GM23338 (cell line): ENCODE results near the gene INO80C. TPM values are rescaled to one million over a fixed set of nuclear protein-coding genes. Genes with fewer than 3 reads are reported as not detected.

Source experiments
- ATAC-seq: fragments of 200-7000 bp; cut with Tn5 transposase; 3 replicates; pipeline ENCODE4 v1.9.1; 2020
- DNase-seq: peaks from one replicate; pipeline ENCODE4 v3.0.0-alpha.2; 2015; ENCODE audit warnings: low spot score
- H2AFZ ChIP-seq: fragments of 200-600 bp; sonication (generic); 2 replicates; pipeline ENCODE4 v1.8.0; 2016; ENCODE audit warnings: antibody characterized with exemption, mild to moderate bottlenecking, moderate library complexity
- H3F3A ChIP-seq: fragments of 200-600 bp; sonication (generic); replicated peaks from 2 replicates; pipeline ENCODE4 v1.8.0; 2017; ENCODE audit warnings: antibody characterized with exemption, mixed run types, low read depth
- H3K27ac ChIP-seq: fragments of 200-600 bp; sonication (generic); 2 replicates; pipeline ENCODE4 v1.6.1; 2016; ENCODE audit warnings: low read depth
- H3K27me3 ChIP-seq: fragments of 200-600 bp; sonication (generic); 2 replicates; pipeline ENCODE4 v1.8.0; 2016; ENCODE audit warnings: mild to moderate bottlenecking, mixed run types, moderate library complexity; ENCODE audit not compliant: insufficient read depth
- H3K36me3 ChIP-seq: fragments of 200-600 bp; sonication (generic); 2 replicates; pipeline ENCODE4 v1.8.0; 2016; ENCODE audit warnings: mild to moderate bottlenecking; ENCODE audit not compliant: insufficient read depth
- H3K4me1 ChIP-seq: fragments of 200-600 bp; sonication (generic); 2 replicates; pipeline ENCODE4 v1.8.0; 2016; ENCODE audit warnings: mild to moderate bottlenecking, moderate library complexity; ENCODE audit not compliant: insufficient read depth
- H3K4me2 ChIP-seq: fragments of 200-600 bp; sonication (generic); 2 replicates; pipeline ENCODE4 v1.7.1; 2017; ENCODE audit warnings: mixed run types
- H3K4me3 ChIP-seq: fragments of 200-600 bp; sonication (generic); 2 replicates; pipeline ENCODE4 v1.6.1; 2016; ENCODE audit warnings: mixed run types
- H3K79me2 ChIP-seq: fragments of 200-600 bp; sonication (generic); replicated peaks from 2 replicates; pipeline ENCODE4 v1.8.0; 2017; ENCODE audit warnings: mild to moderate bottlenecking; ENCODE audit not compliant: insufficient read depth
- H3K9me2 ChIP-seq: fragments of 200-600 bp; sonication (generic); 2 replicates; pipeline ENCODE4 v1.8.0; 2017; ENCODE audit not compliant: insufficient read depth
- H4K20me1 ChIP-seq: fragments of 200-600 bp; sonication (generic); replicated peaks from 2 replicates; pipeline ENCODE4 v1.8.0; 2017; ENCODE audit warnings: mild to moderate bottlenecking; ENCODE audit not compliant: insufficient read depth
- H3K27ac Mint-ChIP-seq: 2 replicates; pipeline ENCODE4 v1.8.0; 2020; ENCODE audit warnings: inconsistent platforms, mild to moderate bottlenecking, moderate library complexity, mixed read lengths
- H3K27me3 Mint-ChIP-seq: 3 replicates; pipeline ENCODE4 v1.8.0; 2022; ENCODE audit warnings: low read depth, mild to moderate bottlenecking, moderate library complexity, mixed read lengths, inconsistent platforms; ENCODE audit not compliant: insufficient read depth, poor library complexity
- H3K36me3 Mint-ChIP-seq: 3 replicates; pipeline ENCODE4 v1.8.0; 2021; ENCODE audit warnings: low read depth, mild to moderate bottlenecking, inconsistent platforms, moderate library complexity, mixed read lengths
- H3K4me1 Mint-ChIP-seq: 3 replicates; pipeline ENCODE4 v1.8.0; 2020; ENCODE audit warnings: mild to moderate bottlenecking, inconsistent platforms, mixed read lengths
- H3K4me3 Mint-ChIP-seq: 3 replicates; pipeline ENCODE4 v1.8.0; 2021; ENCODE audit warnings: moderate library complexity, mild to moderate bottlenecking, inconsistent platforms, mixed read lengths
- H3K9me3 Mint-ChIP-seq: 3 replicates; pipeline ENCODE4 v1.8.0; 2020; ENCODE audit warnings: moderate library complexity, mild to moderate bottlenecking, inconsistent platforms, mixed read lengths
- CREB1 ChIP-seq: fragments of 250-450 bp; sonication (Bioruptor Pico); IDR thresholded peaks from 2 replicates; pipeline ENCODE4 v1.5.0; 2020; ENCODE audit warnings: low read depth, mild to moderate bottlenecking, moderate library complexity
- EZH2 ChIP-seq: fragments of 200-600 bp; sonication (generic); IDR thresholded peaks from one replicate; pipeline ENCODE4 v1.8.0; 2017; ENCODE audit warnings: antibody characterized with exemption, mild to moderate bottlenecking, low read depth; ENCODE audit not compliant: unreplicated experiment
- EZH2phosphoT487 ChIP-seq: fragments of 200-600 bp; sonication (generic); IDR thresholded peaks from one replicate; pipeline ENCODE4 v1.8.1; 2018; ENCODE audit warnings: antibody characterized with exemption; ENCODE audit not compliant: unreplicated experiment
- JUNB ChIP-seq: IDR thresholded peaks from one replicate; pipeline ENCODE4 v1.6.1; 2016; ENCODE audit warnings: antibody characterized with exemption; ENCODE audit not compliant: unreplicated experiment
- NANOG ChIP-seq: IDR thresholded peaks from 2 replicates; pipeline ENCODE4 v1.6.1; 2016; ENCODE audit warnings: antibody characterized with exemption, borderline replicate concordance
- STAT1 ChIP-seq: IDR thresholded peaks from one replicate; pipeline ENCODE4 v1.6.1; 2016; ENCODE audit warnings: antibody characterized with exemption; ENCODE audit not compliant: unreplicated experiment
- ZNF114 ChIP-seq: fragments of 250-450 bp; sonication (Bioruptor Pico); IDR thresholded peaks from 2 replicates; pipeline ENCODE4 v1.5.0; 2020; ENCODE audit warnings: mild to moderate bottlenecking, moderate library complexity
- ZNF331 ChIP-seq: fragments of 250-450 bp; sonication (Bioruptor Pico); IDR thresholded peaks from 2 replicates; pipeline ENCODE4 v1.5.0; 2020; ENCODE audit warnings: low read depth, mild to moderate bottlenecking, moderate library complexity
- polyA plus RNA-seq: library from polyadenylated mRNA; unstranded; fragments of >200 nt; fragmentation: Nextera tagmentation; extraction: Ambion mirVana; gene quantifications from 2 replicates; pipeline ENCODE4 v1.2.1, GENCODE V29; 2016
- total RNA-seq: library from RNA; depleted of rRNA; stranded (reverse); fragments of >200 nt; shearing (Covaris generic); gene quantifications from 2 replicates; pipeline ENCODE4 v1.2.3, GENCODE V29; 2014
- TF ChIP-seq, protein P1 (sequence below): IDR thresholded peaks from one replicate; pipeline ENCODE4 v1.6.1; 2018; ENCODE audit warnings: antibody characterized with exemption; ENCODE audit not compliant: unreplicated experiment
- TF ChIP-seq, protein P2 (sequence below), 2 experiments: fragments of 200-600 bp in 1 of 2; sonication (generic) in 1 of 2; conservative IDR thresholded peaks; 2 replicates each; pipeline versions ENCODE4 v1.5.1 to v1.6.1; 2016 to 2017; ENCODE audit warnings: antibody characterized with exemption in 2 of 2, low read depth in 2 of 2, mild to moderate bottlenecking in 2 of 2, moderate library complexity in 1 of 2

INO80C gene
- total and polyA plus RNA-seq, 2 experiments from 2014 or later, result 16.3 to 52.3 TPM

GRCh38 chr18:35485852-35486251 is 11.9 kb downstream of the INO80C start (continued):
- TF ChIP-seq, protein P1, sequence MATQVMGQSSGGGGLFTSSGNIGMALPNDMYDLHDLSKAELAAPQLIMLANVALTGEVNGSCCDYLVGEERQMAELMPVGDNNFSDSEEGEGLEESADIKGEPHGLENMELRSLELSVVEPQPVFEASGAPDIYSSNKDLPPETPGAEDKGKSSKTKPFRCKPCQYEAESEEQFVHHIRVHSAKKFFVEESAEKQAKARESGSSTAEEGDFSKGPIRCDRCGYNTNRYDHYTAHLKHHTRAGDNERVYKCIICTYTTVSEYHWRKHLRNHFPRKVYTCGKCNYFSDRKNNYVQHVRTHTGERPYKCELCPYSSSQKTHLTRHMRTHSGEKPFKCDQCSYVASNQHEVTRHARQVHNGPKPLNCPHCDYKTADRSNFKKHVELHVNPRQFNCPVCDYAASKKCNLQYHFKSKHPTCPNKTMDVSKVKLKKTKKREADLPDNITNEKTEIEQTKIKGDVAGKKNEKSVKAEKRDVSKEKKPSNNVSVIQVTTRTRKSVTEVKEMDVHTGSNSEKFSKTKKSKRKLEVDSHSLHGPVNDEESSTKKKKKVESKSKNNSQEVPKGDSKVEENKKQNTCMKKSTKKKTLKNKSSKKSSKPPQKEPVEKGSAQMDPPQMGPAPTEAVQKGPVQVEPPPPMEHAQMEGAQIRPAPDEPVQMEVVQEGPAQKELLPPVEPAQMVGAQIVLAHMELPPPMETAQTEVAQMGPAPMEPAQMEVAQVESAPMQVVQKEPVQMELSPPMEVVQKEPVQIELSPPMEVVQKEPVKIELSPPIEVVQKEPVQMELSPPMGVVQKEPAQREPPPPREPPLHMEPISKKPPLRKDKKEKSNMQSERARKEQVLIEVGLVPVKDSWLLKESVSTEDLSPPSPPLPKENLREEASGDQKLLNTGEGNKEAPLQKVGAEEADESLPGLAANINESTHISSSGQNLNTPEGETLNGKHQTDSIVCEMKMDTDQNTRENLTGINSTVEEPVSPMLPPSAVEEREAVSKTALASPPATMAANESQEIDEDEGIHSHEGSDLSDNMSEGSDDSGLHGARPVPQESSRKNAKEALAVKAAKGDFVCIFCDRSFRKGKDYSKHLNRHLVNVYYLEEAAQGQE, result no peak
- TF ChIP-seq, protein P2, sequence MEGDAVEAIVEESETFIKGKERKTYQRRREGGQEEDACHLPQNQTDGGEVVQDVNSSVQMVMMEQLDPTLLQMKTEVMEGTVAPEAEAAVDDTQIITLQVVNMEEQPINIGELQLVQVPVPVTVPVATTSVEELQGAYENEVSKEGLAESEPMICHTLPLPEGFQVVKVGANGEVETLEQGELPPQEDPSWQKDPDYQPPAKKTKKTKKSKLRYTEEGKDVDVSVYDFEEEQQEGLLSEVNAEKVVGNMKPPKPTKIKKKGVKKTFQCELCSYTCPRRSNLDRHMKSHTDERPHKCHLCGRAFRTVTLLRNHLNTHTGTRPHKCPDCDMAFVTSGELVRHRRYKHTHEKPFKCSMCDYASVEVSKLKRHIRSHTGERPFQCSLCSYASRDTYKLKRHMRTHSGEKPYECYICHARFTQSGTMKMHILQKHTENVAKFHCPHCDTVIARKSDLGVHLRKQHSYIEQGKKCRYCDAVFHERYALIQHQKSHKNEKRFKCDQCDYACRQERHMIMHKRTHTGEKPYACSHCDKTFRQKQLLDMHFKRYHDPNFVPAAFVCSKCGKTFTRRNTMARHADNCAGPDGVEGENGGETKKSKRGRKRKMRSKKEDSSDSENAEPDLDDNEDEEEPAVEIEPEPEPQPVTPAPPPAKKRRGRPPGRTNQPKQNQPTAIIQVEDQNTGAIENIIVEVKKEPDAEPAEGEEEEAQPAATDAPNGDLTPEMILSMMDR (conservative IDR thresholded peaks at IDR 0.05; ENCODE audit: low read depth in 2 of 2), result no peak

DNA sequence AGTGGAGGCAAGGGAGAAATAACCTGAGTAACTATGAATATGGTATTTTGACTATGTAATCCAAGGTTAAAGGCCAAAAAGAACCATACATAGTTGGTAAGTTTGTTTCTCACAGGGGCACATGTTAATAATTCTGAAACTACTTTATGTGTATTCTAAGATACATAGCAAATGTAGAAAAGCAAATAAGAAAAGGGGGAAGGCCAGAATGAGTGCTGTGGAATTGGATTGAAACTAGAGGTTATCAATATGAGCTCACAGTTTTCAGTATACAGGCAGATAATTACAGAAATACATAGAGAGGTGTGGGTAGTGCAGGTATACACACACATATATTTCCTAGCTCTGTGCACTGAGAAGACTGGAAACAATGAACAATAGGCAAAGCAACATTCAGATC is 13.7 kb downstream of the INO80C start:
- Histone ChIP-seq H3K36me3 (no peaks in the 10 kb centered on the region), H3K27me3 (no peaks in the 10 kb centered on the region), H2AFZ (no peak overlapping the region), H3K79me2 (peaks cover 74% of the 10 kb centered on the region), H4K20me1 (no peaks in the 10 kb centered on the region; the same call in 1 of the 2 replicates), H3K4me2 (no peak overlapping the region), H3F3A (no peaks in the 10 kb centered on the region), H3K4me3 (no peak overlapping the region), H3K4me1 (peaks cover 17% of the 10 kb centered on the region), H3K9me2 (no peaks in the 10 kb centered on the region), H3K27ac (no peak overlapping the region)
- TF ChIP-seq CREB1 (CRISPR knock-in tag), result no peak
- TF ChIP-seq EZH2, result no peak
- TF ChIP-seq ZNF114 (CRISPR knock-in tag), result no peak
- peaks cover 16% of the 10 kb centered on the region for H3K36me3 Mint-ChIP-seq
- peaks cover 33% of the 10 kb centered on the region for H3K4me1 Mint-ChIP-seq
- no peak overlapping the region for H3K4me3 Mint-ChIP-seq
- H3K27ac Mint-ChIP-seq, result no peak overlapping the region
- no peaks in the 10 kb centered on the region for H3K9me3 Mint-ChIP-seq
- DNase-seq, result no peak
- ATAC-seq, result no peak
- no peaks in the 10 kb centered on the region for H3K27me3 Mint-ChIP-seq

- Histone ChIP-seq H3K27ac (no peak overlapping the region), H3K4me1 (peaks cover 3% of the 10 kb centered on the region; the same call in 1 of the 2 replicates), H3K9me2 (no peaks in the 10 kb centered on the region), H3K4me3 (no peak overlapping the region), H3K27me3 (no peaks in the 10 kb centered on the region), H2AFZ (no peak overlapping the region), H3F3A (no peaks in the 10 kb centered on the region), H4K20me1 (peaks cover 3% of the 10 kb centered on the region; the same call in 1 of the 2 replicates), H3K36me3 (0 out of 2 replicates have a peak, but pooled peaks cover 2% of the 10 kb centered on the region), H3K79me2 (peaks cover 62% of the 10 kb centered on the region), H3K4me2 (no peak overlapping the region)
- no peak overlapping the region for H3K4me3 Mint-ChIP-seq
- H3K27ac Mint-ChIP-seq, result no peak overlapping the region
- no peaks in the 10 kb centered on the region for H3K9me3 Mint-ChIP-seq
- H3K27me3 Mint-ChIP-seq, result no peaks in the 10 kb centered on the region
- H3K4me1 Mint-ChIP-seq, result peaks cover 14% of the 10 kb centered on the region
- ATAC-seq, result no peak
- no peak for DNase-seq
- H3K36me3 Mint-ChIP-seq, result peaks cover 8% of the 10 kb centered on the region; the same call in 2 of the 3 replicates
- TF ChIP-seq CREB1 (CRISPR knock-in tag) (no peak), STAT1 (no peak), EZH2phosphoT487 (no peak), ZNF114 (CRISPR knock-in tag) (no peak), NANOG (no peak), JUNB (no peak), ZNF331 (CRISPR knock-in tag) (no peak)
- TF ChIP-seq, protein P2 (conservative IDR thresholded peaks at IDR 0.05; ENCODE audit: low read depth in 2 of 2), result no peak
- TF ChIP-seq, protein P1, result no peak
Measured at GRCh38 chr18:35481960-35482366, 15.8 kb downstream of the INO80C start.
